OCI-LY1 (cell line): Measurements from ENCODE around the gene NETO1.

Experiments
- H2AFZ ChIP-seq: fragments of 200-600 bp; sonication (generic), shearing (Covaris generic); 2 replicates; pipeline ENCODE4 v1.6.0; 2014; ENCODE audit warnings: antibody characterized with exemption, mild to moderate bottlenecking, low read length
- H3F3A ChIP-seq: fragments of 200-600 bp; sonication (generic), shearing (Covaris generic); 2 replicates; pipeline ENCODE4 v1.6.0; 2014; ENCODE audit warnings: mild to moderate bottlenecking, antibody characterized with exemption, low read length, moderate library complexity; ENCODE audit not compliant: insufficient read depth
- H3K27ac ChIP-seq: fragments of 200-600 bp; sonication (generic); 2 replicates; pipeline ENCODE4 v1.5.1; 2014; ENCODE audit warnings: low read length, mixed run types, mild to moderate bottlenecking, low read depth; ENCODE audit not compliant: poor library complexity, severe bottlenecking
- H3K27me3 ChIP-seq: fragments of 200-600 bp; sonication (generic); 2 replicates; pipeline ENCODE4 v1.6.0; 2014; ENCODE audit warnings: antibody characterized with exemption, mild to moderate bottlenecking, low read length, moderate library complexity; ENCODE audit not compliant: insufficient read depth
- H3K36me3 ChIP-seq: fragments of 200-600 bp; sonication (generic); 2 replicates; pipeline ENCODE4 v1.6.1; 2014; ENCODE audit warnings: mild to moderate bottlenecking, antibody characterized with exemption, low read length, moderate library complexity, mixed read lengths; ENCODE audit not compliant: insufficient read depth
- H3K4me1 ChIP-seq: fragments of 200-600 bp; sonication (generic); 2 replicates; pipeline ENCODE4 v1.5.1; 2014; ENCODE audit warnings: mild to moderate bottlenecking, low read length, moderate library complexity; ENCODE audit not compliant: insufficient read depth, severe bottlenecking
- H3K4me2 ChIP-seq: fragments of 200-600 bp; sonication (generic), shearing (Covaris generic); 2 replicates; pipeline ENCODE4 v1.6.1; 2014; ENCODE audit warnings: low read length
- H3K4me3 ChIP-seq: fragments of 200-600 bp; sonication (generic); 2 replicates; pipeline ENCODE4 v1.5.1; 2014; ENCODE audit warnings: low read length, low read depth, mild to moderate bottlenecking, mixed read lengths; ENCODE audit not compliant: poor library complexity, severe bottlenecking
- H3K79me2 ChIP-seq: fragments of 200-600 bp; shearing (Covaris generic); 2 replicates; pipeline ENCODE4 v1.6.1; 2016; ENCODE audit warnings: mixed run types, low read length, mixed read lengths; ENCODE audit not compliant: insufficient read depth
- H3K9ac ChIP-seq: fragments of 200-600 bp; sonication (generic), shearing (Covaris generic); 2 replicates; pipeline ENCODE4 v1.6.1; 2014; ENCODE audit warnings: mild to moderate bottlenecking, low read length, mixed read lengths
- H3K9me2 ChIP-seq: fragments of 200-600 bp; sonication (generic), shearing (Covaris generic); 2 replicates; pipeline ENCODE4 v1.6.1; 2014; ENCODE audit warnings: low read depth, mild to moderate bottlenecking, low read length, mixed read lengths
- H3K9me3 ChIP-seq: fragments of 200-600 bp; shearing (Covaris generic); 2 replicates; pipeline ENCODE4 v1.6.1; 2014; ENCODE audit warnings: low read length, mixed read lengths
- H4K20me1 ChIP-seq: fragments of 200-600 bp; sonication (generic), shearing (Covaris generic); 2 replicates; pipeline ENCODE4 v1.6.0; 2016; ENCODE audit warnings: mild to moderate bottlenecking, low read length; ENCODE audit not compliant: insufficient read depth
- CTCF ChIP-seq: fragments of 200-600 bp; sonication (generic), shearing (Covaris generic); IDR thresholded peaks from 2 replicates; pipeline ENCODE4 v1.5.1; 2017; ENCODE audit warnings: mild to moderate bottlenecking, antibody characterized with exemption, low read length, moderate library complexity, mixed read lengths
- EZH2 ChIP-seq: fragments of 200-600 bp; sonication (generic), shearing (Covaris generic); IDR thresholded peaks from 2 replicates; pipeline ENCODE4 v1.8.0; 2017; ENCODE audit warnings: borderline replicate concordance, mixed run types, mild to moderate bottlenecking, antibody characterized with exemption, low read length, moderate library complexity, mixed read lengths

The NETO1 gene

GRCh38 chr18:72772916-72773315 lies 94.9 kb downstream of the NETO1 start:
- no peaks in the 10 kb centered on the region for H3F3A ChIP-seq
- H3K27me3 ChIP-seq: no peaks in the 10 kb centered on the region
- H2AFZ ChIP-seq: no peak overlapping the region
- H3K36me3 ChIP-seq: no peaks in the 10 kb centered on the region
- no peak overlapping the region for H3K4me3 ChIP-seq
- H3K9ac ChIP-seq: no peak overlapping the region
- H3K9me2 ChIP-seq: no peaks in the 10 kb centered on the region
- H3K9me3 ChIP-seq: no peaks in the 10 kb centered on the region
- H3K4me2 ChIP-seq: no peak overlapping the region
- no peak for TF ChIP-seq EZH2
- TF ChIP-seq CTCF: no peak
- no peak overlapping the region for H3K27ac ChIP-seq
- no peaks in the 10 kb centered on the region for H4K20me1 ChIP-seq
- H3K4me1 ChIP-seq: no peaks in the 10 kb centered on the region
- H3K79me2 ChIP-seq: no peaks in the 10 kb centered on the region

GRCh38 chr18:72768681-72769229 lies 99.0 kb downstream of the NETO1 start:
- no peaks in the 10 kb centered on the region for H3K9me2 ChIP-seq
- H3K4me2 ChIP-seq: no peak overlapping the region
- no peaks in the 10 kb centered on the region for H3K9me3 ChIP-seq
- no peak for TF ChIP-seq EZH2
- no peak for TF ChIP-seq CTCF
- no peak overlapping the region for H3K27ac ChIP-seq
- H3K4me3 ChIP-seq: no peak overlapping the region
- H3K27me3 ChIP-seq: no peaks in the 10 kb centered on the region
- no peaks in the 10 kb centered on the region for H3K4me1 ChIP-seq
- H2AFZ ChIP-seq: no peak overlapping the region
- H3K9ac ChIP-seq: no peak overlapping the region
- no peaks in the 10 kb centered on the region for H3K79me2 ChIP-seq
- H4K20me1 ChIP-seq: no peaks in the 10 kb centered on the region
- no peaks in the 10 kb centered on the region for H3F3A ChIP-seq
- H3K36me3 ChIP-seq: no peaks in the 10 kb centered on the region

DNA sequence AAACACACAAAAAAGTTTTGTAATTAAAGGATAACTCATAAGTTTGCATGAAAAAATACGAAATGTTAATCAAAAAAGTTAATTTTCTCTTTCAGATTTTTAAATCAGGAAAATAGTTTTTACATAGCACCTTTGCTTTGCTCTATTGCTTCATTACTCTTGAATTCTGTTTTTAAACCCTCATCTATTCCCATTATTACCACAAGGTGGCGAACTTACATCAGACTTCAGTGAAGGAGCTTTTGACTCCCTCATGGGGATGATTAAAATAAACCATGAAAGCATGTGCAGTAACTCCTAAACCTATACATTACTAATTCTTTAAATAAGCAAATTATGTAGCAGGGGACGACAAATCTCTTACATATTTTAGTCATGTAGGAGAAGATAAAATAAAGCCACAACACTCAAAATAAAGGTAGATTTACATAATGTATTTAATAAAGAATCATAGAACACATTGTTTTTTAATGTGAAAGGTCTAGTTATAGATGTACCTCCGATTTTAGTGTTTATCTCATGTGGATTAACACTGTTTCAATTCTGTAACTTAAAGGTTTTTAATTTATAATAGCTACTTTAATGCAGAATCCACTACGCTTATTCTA lies 105.2 kb downstream of the NETO1 start:
- Histone ChIP-seq H4K20me1 (no peaks in the 10 kb centered on the region), H3K79me2 (no peaks in the 10 kb centered on the region), H3K27ac (no peak overlapping the region), H3K4me1 (no peaks in the 10 kb centered on the region), H3K4me3 (no peak overlapping the region), H3K27me3 (no peaks in the 10 kb centered on the region), H3K4me2 (no peak overlapping the region), H2AFZ (no peak overlapping the region), H3F3A (no peaks in the 10 kb centered on the region), H3K9ac (no peak overlapping the region), H3K9me3 (no peaks in the 10 kb centered on the region), H3K36me3 (no peaks in the 10 kb centered on the region), H3K9me2 (no peaks in the 10 kb centered on the region)
- peak; percentile 79 for TF ChIP-seq CTCF
- TF ChIP-seq EZH2: no peak
